ENCODE results near the gene UGT2A1. TPM values are rescaled to one million over a fixed set of nuclear protein-coding genes. Genes with fewer than 3 reads are reported as not detected.

Gene UGT2A1
- polyA plus RNA-seq, 1 experiment: not detected

DNA sequence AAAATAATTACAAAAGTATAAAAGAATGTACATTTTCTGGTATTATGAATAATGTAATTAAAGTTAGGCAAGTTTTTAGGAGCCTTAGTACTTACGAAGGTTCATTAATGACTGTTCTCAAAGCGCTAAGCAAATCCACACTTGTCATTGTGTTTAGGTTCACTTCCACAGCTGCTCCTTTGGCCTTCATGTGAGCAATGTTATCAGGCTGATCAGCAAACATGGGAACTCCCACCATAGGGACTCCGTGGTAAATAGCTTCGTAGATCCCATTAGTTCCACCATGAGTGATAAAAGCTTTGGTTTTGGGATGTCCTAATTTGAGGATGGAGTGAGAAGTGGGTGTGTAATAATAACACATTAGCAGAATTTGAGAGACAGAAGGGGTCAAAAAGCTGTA, 58.7 kb downstream of the UGT2A1 start:
- POLR2A ChIA-PET: no interaction called here
- Histone ChIP-seq H3K27me3 (ENCODE audit: control insufficient read depth, insufficient read depth, low read length) (no peaks in the 10 kb centered on the region), H3K36me3 (ENCODE audit: control insufficient read depth, insufficient read depth, low read length) (no peaks in the 10 kb centered on the region), H3K4me3 (ENCODE audit: low read depth, low read length) (no peak overlapping the region)
- no peak for DNase-seq (ENCODE audit: low read depth)
- CTCF ChIA-PET: no interaction called here
- TF ChIP-seq, protein P1, sequence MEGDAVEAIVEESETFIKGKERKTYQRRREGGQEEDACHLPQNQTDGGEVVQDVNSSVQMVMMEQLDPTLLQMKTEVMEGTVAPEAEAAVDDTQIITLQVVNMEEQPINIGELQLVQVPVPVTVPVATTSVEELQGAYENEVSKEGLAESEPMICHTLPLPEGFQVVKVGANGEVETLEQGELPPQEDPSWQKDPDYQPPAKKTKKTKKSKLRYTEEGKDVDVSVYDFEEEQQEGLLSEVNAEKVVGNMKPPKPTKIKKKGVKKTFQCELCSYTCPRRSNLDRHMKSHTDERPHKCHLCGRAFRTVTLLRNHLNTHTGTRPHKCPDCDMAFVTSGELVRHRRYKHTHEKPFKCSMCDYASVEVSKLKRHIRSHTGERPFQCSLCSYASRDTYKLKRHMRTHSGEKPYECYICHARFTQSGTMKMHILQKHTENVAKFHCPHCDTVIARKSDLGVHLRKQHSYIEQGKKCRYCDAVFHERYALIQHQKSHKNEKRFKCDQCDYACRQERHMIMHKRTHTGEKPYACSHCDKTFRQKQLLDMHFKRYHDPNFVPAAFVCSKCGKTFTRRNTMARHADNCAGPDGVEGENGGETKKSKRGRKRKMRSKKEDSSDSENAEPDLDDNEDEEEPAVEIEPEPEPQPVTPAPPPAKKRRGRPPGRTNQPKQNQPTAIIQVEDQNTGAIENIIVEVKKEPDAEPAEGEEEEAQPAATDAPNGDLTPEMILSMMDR (IDR thresholded peaks at IDR 0.05; ENCODE audit: insufficient read depth, low read depth, low read length): no peak

DNA sequence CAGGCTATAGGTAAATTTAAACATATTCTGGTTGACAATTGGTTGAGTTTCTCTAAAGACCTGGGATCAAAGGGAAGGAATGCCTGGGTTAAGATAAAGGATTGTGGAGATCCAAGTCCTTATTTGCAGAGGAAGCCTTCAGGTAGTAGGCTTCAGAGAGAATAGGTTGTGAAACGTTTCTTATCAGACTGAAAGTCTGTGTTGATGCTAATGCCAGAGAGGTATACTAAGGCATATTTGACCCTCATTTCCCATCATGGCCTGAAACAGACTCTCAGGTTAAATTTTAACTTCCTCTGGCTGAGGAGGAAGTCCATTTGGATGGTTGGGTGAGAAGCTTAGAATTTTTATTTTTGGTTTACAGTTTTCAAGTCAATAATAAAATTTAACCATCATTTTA, 61.7 kb downstream of the UGT2A1 start:
- DNase-seq (ENCODE audit: low read depth): no peak
- Histone ChIP-seq H3K36me3 (ENCODE audit: control insufficient read depth, insufficient read depth, low read length) (no peaks in the 10 kb centered on the region), H3K27me3 (ENCODE audit: control insufficient read depth, insufficient read depth, low read length) (no peaks in the 10 kb centered on the region), H3K4me3 (ENCODE audit: low read depth, low read length) (no peak overlapping the region)
- CTCF ChIA-PET: no interaction called here
- TF ChIP-seq, protein P1 (IDR thresholded peaks at IDR 0.05; ENCODE audit: insufficient read depth, low read depth, low read length): no peak
- POLR2A ChIA-PET: no interaction called here

DNA sequence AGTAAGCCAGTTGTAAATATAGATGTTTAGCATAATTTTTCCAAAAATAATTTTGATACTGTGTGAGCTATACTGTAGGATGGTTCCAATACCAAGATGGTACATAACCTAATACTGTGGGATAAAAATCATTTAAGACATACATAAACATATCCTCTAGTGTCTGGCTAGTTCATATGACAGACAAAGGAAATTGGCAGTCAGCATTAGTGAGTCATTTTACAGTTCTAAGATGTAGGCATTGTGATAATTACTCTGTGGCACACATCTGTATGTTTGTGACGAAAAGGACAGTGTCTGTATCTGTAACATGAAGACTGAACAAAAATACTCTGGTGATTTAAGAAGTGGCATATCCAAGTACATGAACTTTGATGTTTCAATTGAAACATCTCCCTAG, 63.2 kb downstream of the UGT2A1 start:
- TF ChIP-seq, protein P1 (IDR thresholded peaks at IDR 0.05; ENCODE audit: insufficient read depth, low read depth, low read length): no peak
- H3K4me3 ChIP-seq (ENCODE audit: low read depth, low read length): no peak overlapping the region
- no peaks in the 10 kb centered on the region for H3K27me3 ChIP-seq (ENCODE audit: control insufficient read depth, insufficient read depth, low read length)
- CTCF ChIA-PET: no interaction called here
- POLR2A ChIA-PET: no interaction called here
- DNase-seq (ENCODE audit: low read depth): no peak
- no peaks in the 10 kb centered on the region for H3K36me3 ChIP-seq (ENCODE audit: control insufficient read depth, insufficient read depth, low read length)

DNA sequence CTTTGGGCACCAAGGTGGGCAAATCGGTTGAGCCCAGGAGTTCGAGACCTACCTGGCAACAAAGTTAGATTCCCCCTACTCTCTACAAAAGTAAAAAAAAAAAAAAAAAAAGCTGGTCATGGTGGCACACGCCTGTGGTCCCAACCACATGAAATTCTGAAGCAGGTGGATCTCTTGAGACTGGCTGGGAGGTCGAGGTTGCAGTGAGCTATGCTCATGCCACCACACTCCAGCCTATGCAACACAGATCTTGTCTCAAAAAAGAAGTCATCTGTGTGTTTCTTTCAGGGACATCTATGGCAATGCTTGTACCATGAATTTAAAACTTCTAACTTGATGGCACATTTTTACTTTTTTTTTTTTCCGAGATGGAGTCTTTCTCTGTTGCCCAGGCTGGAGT, 68.9 kb downstream of the UGT2A1 start:
- TF ChIP-seq, protein P1 (IDR thresholded peaks at IDR 0.05; ENCODE audit: insufficient read depth, low read depth, low read length): no peak
- POLR2A ChIA-PET: no interaction called here
- no peaks in the 10 kb centered on the region for H3K27me3 ChIP-seq (ENCODE audit: control insufficient read depth, insufficient read depth, low read length)
- CTCF ChIA-PET: no interaction called here
- H3K4me3 ChIP-seq (ENCODE audit: low read depth, low read length): no peak overlapping the region
- no peak for DNase-seq (ENCODE audit: low read depth)
- H3K36me3 ChIP-seq (ENCODE audit: control insufficient read depth, insufficient read depth, low read length): no peaks in the 10 kb centered on the region

DNA sequence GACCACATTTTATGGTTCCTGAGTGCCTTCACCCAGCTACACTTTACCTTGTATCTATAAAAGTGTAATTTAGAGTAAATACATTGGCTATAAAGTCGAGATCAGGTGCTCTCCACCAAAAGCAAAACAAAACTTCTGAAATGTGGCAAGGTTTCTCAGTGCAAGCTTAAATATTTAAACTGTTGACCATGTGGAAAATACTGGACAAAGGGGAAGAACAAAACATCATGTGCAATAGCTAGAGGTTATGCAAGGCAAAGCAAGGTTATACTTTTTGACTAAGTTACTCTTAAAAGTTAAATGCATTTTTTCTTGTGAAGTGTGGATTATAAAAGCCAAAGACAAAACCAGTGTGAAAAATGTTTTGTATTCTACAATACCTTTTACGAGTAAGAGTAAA, 69.5 kb downstream of the UGT2A1 start:
- ChIA-PET POLR2A (no interaction called here), CTCF (no interaction called here)
- no peaks in the 10 kb centered on the region for H3K27me3 ChIP-seq (ENCODE audit: control insufficient read depth, insufficient read depth, low read length)
- DNase-seq (ENCODE audit: low read depth): no peak
- no peak overlapping the region for H3K4me3 ChIP-seq (ENCODE audit: low read depth, low read length)
- TF ChIP-seq, protein P1 (IDR thresholded peaks at IDR 0.05; ENCODE audit: insufficient read depth, low read depth, low read length): no peak
- no peaks in the 10 kb centered on the region for H3K36me3 ChIP-seq (ENCODE audit: control insufficient read depth, insufficient read depth, low read length)
